Progenitor cell of endocrine pancreas (in vitro differentiated cells): ENCODE results near the gene UPK1B. TPM values are rescaled to one million over a fixed set of nuclear protein-coding genes. Genes with fewer than 3 reads are reported as not detected.
"Not testable (repeated sequence)": the region's sequence is repeated elsewhere in the genome, so short reads cannot be mapped to it uniquely, and the experiment has no call there.

ENCODE experiments used
- DNase-seq: peaks from one replicate; pipeline ENCODE4 v3.0.0; 2021; ENCODE audit warnings: low spot score; ENCODE audit not compliant: unreplicated experiment
- H3K27ac Mint-ChIP-seq: 2 replicates; pipeline ENCODE4 v1.8.0; 2021; ENCODE audit warnings: mild to moderate bottlenecking, moderate library complexity, mixed read lengths
- H3K27me3 Mint-ChIP-seq: 2 replicates; pipeline ENCODE4 v1.8.0; 2021; ENCODE audit warnings: mixed read lengths
- H3K36me3 Mint-ChIP-seq: 2 replicates; pipeline ENCODE4 v1.8.0; 2022; ENCODE audit warnings: mixed read lengths; ENCODE audit not compliant: insufficient read depth
- H3K4me1 Mint-ChIP-seq: 2 replicates; pipeline ENCODE4 v1.8.0; 2021; ENCODE audit warnings: low read depth, mixed read lengths
- H3K4me3 Mint-ChIP-seq: 2 replicates; pipeline ENCODE4 v1.8.0; 2021; ENCODE audit warnings: low read depth, mild to moderate bottlenecking, moderate library complexity, mixed read lengths
- H3K9me3 Mint-ChIP-seq: 2 replicates; pipeline ENCODE4 v1.8.0; 2021; ENCODE audit warnings: low read depth, mixed read lengths
- long read RNA-seq: library from polyadenylated mRNA; unstranded; transcript quantifications from one replicate; pipeline ENCODE4 v2.0.0, GENCODE V29; 2020
- total RNA-seq: library from RNA; stranded (reverse); gene quantifications from 2 replicates; pipeline ENCODE4 v1.2.1, GENCODE V29; 2021
- TF ChIP-seq, protein P1 (sequence below): fragments of 200-600 bp; sonication (generic); IDR thresholded peaks from one replicate; pipeline ENCODE4 v1.5.0; 2021; ENCODE audit warnings: antibody characterized with exemption, mild to moderate bottlenecking; ENCODE audit not compliant: unreplicated experiment

The UPK1B gene
- total RNA-seq: 8.3 and 11.9 TPM in 2 replicates
- long read RNA-seq, transcript UPK1B-201 (8 exons, 2,118 nt): major isoform, 37 of 47 reads
- long read RNA-seq, partial matches to known transcripts: 1 of 47 reads
- long read RNA-seq, other reads (novel, unspliced or antisense): 9 of 47 reads

DNA sequence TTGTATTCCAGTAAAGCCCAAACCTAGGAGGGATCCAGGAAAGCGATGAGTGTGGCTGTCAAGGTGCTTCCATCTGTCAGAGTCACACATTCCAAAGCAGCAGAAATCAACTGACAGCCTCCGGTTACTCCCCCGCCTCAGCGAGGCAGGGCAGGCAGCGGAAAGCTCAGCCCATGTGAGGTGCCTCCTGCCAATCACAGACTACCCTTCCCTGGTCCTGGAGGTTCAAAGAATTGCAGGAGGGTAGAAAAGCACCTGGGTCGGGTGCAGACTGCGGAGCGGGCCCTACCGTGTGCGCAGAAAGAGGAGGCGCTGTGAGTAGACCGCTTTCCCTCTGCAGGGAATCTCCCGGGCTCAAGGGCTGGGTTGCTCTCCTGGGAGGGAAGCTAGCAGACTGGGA, at the start of gene UPK1B:
Gene UPK1B (plus strand): TSS at position 274 of the 400 bp plus-strand sequence. CDS start 13,144 bp downstream, outside the sequence.
- DNase-seq: no peak
- peak within 1 kb of the TSS; percentile 57 for H3K4me3 Mint-ChIP-seq
- peaks cover 7% of the 10 kb centered on the region for H3K9me3 Mint-ChIP-seq
- TF ChIP-seq, protein P1, sequence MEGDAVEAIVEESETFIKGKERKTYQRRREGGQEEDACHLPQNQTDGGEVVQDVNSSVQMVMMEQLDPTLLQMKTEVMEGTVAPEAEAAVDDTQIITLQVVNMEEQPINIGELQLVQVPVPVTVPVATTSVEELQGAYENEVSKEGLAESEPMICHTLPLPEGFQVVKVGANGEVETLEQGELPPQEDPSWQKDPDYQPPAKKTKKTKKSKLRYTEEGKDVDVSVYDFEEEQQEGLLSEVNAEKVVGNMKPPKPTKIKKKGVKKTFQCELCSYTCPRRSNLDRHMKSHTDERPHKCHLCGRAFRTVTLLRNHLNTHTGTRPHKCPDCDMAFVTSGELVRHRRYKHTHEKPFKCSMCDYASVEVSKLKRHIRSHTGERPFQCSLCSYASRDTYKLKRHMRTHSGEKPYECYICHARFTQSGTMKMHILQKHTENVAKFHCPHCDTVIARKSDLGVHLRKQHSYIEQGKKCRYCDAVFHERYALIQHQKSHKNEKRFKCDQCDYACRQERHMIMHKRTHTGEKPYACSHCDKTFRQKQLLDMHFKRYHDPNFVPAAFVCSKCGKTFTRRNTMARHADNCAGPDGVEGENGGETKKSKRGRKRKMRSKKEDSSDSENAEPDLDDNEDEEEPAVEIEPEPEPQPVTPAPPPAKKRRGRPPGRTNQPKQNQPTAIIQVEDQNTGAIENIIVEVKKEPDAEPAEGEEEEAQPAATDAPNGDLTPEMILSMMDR: no peak
- no peaks in the 10 kb centered on the region for H3K27me3 Mint-ChIP-seq
- H3K27ac Mint-ChIP-seq: peak within 1 kb of the TSS; percentile 0
- H3K4me1 Mint-ChIP-seq: peaks cover 33% of the 10 kb centered on the region
- peaks cover 5% of the 10 kb centered on the region for H3K36me3 Mint-ChIP-seq

DNA sequence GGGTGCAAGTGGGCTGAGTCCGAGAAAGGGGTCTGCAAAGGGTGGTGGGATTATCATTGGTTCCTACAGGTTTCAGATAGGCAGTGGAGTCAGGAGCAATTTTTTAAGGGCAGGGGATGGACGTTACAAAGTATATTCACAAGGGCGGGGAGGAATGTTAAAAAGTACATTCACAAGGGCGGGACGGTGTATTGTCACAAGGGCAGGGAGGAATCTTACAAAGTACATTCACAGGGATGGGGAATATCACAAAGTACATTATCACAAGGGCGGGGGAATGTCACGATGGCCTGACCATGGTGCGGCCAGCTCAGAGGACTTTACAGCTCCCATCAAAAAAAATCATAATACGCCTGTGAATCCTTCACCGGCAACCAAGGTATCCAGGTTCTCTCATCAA, 48.1 kb upstream of the UPK1B start:
- no peak for DNase-seq
- Mint-ChIP-seq H3K4me1 (peaks cover 1% of the 10 kb centered on the region), H3K4me3 (no peak overlapping the region), H3K9me3 (peaks cover 11% of the 10 kb centered on the region), H3K27ac (no peak overlapping the region), H3K36me3 (no peaks in the 10 kb centered on the region), H3K27me3 (no peaks in the 10 kb centered on the region)
- TF ChIP-seq, protein P1: no peak

DNA sequence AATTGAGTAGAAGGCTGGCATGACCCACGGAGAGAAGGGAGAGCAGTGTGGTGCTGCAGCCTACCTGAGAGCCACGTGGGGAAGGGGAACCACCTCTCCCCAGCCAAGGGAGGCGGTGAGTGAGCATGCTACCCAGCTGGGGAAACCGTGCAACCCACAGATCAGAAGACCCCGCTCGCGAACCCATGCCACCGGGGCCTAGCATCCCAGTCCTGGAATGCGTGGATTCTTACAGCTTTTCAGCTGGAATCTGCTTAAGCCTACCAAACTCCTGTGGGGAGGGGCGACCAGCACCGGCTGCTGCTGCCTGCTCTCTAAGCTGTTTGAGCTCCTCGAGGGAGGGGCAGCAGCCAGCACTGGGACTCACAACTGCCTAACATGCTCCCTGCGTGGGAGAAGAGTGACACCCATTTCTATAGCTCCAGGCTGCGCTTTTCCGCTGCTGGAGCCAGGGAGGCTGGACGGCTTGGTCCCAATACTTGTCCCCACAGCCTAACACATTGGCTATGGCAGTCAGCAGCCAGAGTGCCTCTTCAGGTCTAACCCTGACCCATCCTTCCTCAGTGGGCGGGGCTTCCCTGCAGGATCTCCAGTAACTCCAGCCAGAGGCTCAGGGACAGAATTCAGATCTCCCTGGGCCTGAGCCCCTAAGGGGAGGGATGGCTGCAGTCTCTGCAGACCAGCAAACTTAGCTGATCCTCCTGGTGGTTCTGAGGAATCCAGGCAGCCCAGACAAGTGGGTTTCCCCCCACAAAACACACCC, 47.5 kb upstream of the UPK1B start:
- Mint-ChIP-seq H3K4me1 (peaks cover 2% of the 10 kb centered on the region), H3K4me3 (no peak overlapping the region), H3K9me3 (peaks cover 10% of the 10 kb centered on the region), H3K27ac (no peak overlapping the region), H3K27me3 (no peaks in the 10 kb centered on the region), H3K36me3 (no peaks in the 10 kb centered on the region)
- DNase-seq: no peak
- TF ChIP-seq, protein P1: no peak

DNA sequence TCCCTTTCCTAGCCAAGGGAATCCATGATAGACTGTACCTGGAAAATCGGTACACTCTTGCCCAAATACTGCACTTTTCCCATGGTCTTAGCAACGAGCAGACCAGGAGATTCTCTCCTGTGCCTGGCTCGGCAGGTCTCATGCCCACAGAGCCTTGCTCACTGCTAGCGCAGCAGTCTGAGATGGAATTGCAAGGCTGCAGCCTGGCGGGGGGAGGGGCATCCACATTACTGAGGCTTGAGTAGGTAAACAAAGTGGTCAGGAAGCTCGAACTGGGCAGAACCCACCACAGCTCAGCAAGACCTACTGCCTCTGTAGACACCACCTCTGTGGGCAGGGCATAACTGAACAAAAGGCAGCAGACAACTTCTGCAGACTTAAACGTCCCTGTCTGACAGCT, 43.1 kb upstream of the UPK1B start:
- DNase-seq, H3K27me3 Mint-ChIP-seq, H3K36me3 Mint-ChIP-seq, H3K27ac Mint-ChIP-seq, H3K4me1 Mint-ChIP-seq, H3K4me3 Mint-ChIP-seq: not testable (repeated sequence)
- peaks cover 14% of the 10 kb centered on the region for H3K9me3 Mint-ChIP-seq

DNA sequence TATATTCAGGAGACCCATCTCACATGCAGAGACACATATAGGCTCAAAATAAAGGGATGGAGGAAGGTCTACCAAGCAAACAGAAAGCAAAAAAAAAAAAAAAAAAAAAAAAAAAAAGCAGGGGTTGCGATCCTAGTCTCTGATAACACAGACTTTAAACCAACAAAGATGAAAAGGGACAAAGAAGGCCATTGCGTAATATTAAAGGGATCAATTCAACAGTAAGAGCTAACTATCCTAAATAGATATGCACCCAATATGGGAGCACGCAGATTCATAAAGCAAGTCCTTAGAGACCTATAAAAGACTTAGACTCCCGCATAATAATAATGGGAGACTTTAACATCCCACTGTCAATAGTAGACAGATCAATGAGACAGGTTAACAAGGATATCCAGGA, 41.1 kb upstream of the UPK1B start:
- DNase-seq, H3K27me3 Mint-ChIP-seq, H3K4me3 Mint-ChIP-seq, H3K36me3 Mint-ChIP-seq, H3K27ac Mint-ChIP-seq, H3K4me1 Mint-ChIP-seq: not testable (repeated sequence)
- H3K9me3 Mint-ChIP-seq: peaks cover 15% of the 10 kb centered on the region

DNA sequence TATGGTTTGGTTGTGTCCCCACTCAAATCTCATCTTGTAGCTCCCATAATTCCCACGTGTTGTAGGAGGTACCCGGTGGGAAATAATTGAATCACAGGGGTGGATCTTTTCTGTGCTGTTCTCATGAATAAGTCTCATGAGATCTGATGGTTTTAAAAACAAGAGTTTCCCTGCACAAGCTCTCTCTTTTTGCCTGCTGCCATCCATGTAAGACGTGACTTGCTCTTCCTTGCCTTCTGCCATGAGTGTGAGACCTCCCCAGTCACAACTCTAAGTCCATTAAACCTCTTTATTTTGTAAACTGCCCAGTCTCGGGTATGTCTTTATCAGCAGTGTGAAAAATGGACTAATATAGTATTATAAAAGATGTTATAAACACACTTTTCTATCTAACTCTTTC, 34.0 kb upstream of the UPK1B start:
- not testable (repeated sequence) for H3K36me3 Mint-ChIP-seq, H3K4me1 Mint-ChIP-seq, H3K4me3 Mint-ChIP-seq, DNase-seq, H3K27me3 Mint-ChIP-seq, H3K27ac Mint-ChIP-seq
- peaks cover 17% of the 10 kb centered on the region for H3K9me3 Mint-ChIP-seq

DNA sequence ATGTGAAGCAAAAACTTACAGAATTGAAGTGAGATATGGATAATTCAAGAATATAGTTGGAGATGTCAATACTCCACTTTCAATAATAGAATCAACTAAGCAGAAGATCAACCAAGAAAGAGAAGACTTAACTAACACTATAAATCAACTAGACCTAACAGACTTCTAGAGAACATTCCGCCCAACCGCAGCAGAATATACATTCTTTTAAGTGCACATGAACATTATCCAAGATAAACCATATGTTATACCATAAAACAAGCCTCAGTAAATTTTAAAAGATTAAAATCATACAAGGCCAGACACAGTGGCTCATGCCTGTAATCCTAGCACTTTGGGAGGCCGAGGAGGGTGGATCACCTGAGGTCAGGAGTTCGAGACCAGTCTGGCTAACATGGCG, 32.9 kb upstream of the UPK1B start:
- Mint-ChIP-seq H3K4me1 (peaks cover 3% of the 10 kb centered on the region), H3K27ac (no peak overlapping the region), H3K4me3 (no peak overlapping the region), H3K27me3 (no peaks in the 10 kb centered on the region), H3K36me3 (no peaks in the 10 kb centered on the region), H3K9me3 (peaks cover 14% of the 10 kb centered on the region)
- DNase-seq: no peak
- TF ChIP-seq, protein P1: no peak
